GM10847 (cell line): ENCODE measurements around the gene SMKR1.

Experiments used
- POLR2A ChIP-seq: IDR thresholded peaks from 2 replicates; pipeline ENCODE4 v1.6.1; 2011; ENCODE audit not compliant: insufficient read length; ENCODE audit errors: extremely low read depth

Gene SMKR1

DNA sequence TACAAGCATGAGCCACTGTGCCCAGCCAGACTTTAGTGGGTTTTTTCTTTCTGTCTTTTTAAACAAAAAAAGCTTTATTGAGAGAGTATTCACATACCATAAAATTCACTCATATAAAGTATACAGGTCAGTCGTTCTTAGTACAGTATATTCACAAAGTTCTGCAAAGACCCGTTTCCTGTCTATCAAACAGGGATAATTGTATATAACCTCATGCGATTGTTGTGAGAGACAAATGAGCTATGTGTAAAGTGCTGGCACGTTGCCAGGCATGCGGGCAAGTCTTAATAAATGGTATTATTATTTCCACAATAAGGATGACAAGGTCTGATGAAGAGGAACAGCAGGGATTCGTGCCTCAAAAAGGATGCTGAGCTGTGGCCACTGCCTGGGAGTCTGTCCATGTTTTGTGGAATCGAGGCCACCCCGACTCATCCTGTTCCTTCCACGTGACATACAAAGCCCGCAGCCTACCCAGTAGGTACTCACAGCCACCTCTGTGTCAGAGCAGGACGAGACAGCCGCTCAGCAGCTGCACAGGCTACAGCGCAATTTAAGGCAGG is 51.6 kb downstream of the SMKR1 start:
- no peak for TF ChIP-seq POLR2A

DNA sequence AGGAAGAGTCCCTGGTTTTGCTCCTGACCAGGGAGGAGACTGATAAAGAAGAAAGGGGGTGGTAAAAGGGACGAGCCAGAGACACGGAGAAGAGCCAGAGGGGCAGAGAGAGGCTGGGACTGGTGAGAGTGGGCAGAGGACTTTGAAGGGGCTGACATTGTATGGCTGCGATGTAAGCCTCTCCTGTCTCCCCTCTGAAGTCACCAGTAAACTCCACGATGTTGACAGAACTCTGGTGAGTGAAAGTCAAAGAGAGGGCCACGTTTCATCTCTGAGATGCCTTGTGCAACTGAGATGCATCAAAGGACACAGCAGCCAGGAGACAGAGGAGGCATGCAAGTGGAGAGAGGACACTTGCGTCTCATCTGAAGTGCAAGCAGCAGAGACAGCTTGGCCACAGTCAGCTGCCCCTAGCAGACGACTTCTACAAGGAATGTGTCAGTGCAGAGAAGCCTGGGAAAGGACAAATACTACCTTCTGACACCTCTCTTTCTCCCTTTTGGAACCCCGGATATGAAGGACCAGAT is 54.3 kb downstream of the SMKR1 start:
- TF ChIP-seq POLR2A = no peak

DNA sequence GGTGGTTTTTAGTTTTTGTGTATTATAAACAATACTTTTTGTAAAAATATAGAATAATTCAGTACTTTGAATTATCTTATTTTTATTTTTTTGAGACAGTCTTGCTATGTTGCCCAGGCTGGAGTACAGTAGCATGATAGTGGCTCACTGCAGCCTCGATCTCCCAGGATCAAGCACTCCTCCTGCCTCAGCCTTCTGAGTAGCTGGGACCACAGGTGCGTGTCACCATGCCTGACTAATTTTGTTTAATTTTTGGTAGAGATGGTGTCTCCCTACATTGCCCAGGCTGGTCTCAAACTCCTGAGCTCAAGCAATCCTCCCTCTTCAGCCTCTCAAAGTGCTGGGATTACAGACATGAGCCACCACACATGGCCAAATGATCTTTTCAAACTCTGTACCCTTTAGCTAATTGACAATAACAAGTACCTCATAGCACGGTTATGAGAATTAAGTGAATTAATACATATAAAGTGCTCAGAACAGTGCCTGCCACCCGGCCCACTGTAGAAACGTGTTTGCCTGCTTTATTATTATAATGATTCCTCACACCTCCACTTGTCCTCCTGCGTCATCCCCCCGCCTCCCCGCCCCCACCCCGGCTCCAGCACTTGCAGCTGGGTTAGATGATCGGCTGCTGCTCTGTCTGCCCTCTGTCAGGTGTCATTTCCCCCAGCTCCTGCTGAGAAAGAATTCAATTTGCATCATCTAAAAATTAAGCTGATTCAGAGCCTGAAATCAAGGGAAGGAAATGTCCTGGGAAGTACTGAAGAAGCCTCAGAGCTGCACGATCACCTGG is 55.6 kb downstream of the SMKR1 start:
- TF ChIP-seq POLR2A = no peak

DNA sequence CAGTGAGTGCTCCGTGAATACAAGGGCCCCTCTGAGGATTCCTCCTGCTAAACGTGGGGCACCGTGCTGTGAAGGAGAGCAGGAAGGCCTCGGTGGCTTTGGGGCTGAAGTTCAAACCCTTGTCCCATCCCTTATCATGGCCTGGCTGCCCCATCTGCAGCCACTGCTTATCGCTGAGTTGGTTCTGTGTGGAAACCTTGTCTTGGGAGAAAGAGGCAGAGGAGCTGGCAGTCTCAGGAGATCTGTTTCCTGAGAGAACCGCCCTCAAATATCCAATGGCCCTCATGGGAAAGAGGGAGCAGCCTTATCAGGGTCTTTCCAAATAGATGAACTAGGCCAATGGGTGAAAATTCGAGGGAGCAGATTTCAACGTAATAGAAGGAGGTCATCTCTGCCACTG is 57.2 kb downstream of the SMKR1 start:
- no peak for TF ChIP-seq POLR2A

DNA sequence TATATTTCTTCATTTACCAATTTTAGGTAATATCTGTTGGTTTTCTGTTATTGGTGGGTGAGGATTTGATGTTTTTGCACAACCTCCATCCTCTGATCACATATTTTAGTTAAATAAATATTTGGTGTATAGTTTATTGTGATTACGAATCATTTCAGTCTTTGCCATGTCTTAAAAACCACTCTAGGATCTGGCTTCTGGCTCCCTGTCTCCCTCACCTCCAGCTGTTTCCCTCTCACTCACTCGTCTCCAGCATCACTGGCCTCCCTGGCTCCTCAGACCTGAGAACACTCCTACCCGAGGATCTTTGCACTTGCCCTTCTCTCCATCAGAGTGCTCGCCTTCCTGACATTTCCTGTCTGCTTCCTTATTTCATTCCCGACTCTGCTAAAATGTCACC is 58.5 kb downstream of the SMKR1 start:
- TF ChIP-seq POLR2A = no peak

DNA sequence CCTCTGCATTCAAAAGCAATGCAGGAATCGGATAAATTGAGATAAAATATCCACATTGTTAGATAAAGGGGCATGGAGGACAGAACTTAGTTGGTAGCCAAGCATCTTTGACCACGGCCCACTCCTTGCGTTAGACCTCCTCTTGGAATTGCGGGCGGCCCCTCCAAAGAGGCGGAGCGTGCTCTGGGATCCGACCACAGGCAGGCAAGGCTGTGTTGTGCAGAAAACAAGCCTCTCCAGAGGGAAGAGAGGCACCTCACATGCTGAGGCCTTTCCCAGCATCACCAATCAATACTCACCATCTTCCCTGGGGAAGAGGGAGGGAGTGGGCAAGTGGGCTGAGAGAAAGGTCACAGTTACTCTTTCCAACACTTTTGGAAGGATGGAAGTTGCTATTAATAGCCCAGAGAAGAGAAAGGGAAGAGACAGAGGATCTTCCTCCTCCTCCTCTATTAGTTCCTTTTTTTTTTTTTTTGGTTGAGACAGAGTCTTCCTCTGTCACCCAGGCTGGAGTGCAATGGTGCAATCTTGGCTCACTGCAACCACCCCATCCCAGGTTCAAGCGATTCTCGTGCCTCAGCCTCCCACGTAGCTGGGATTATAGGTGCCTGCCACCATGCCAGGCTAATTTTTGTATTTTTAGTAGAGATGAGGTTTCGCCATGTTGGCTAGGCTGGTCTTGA is 59.5 kb downstream of the SMKR1 start:
- TF ChIP-seq POLR2A = no peak
